Fibroblast of lung (primary cell): ENCODE measurements around the gene ASZ1.

Source experiments
- CTCF ChIP-seq, 2 donors: IDR thresholded peaks in 1 of 2; conservative IDR thresholded peaks in 1 of 2; 1 replicate in 1 of 2; 2 replicates in 1 of 2; pipeline ENCODE4 v1.5.1; 2011 to 2012; ENCODE audit warnings: low read length in 2 of 2, control low read depth in 1 of 2, inconsistent platforms in 1 of 2, low read depth in 1 of 2, mild to moderate bottlenecking in 1 of 2
- EZH2 ChIP-seq: IDR thresholded peaks from 2 replicates; pipeline ENCODE4 v1.5.1; 2012; ENCODE audit warnings: low read length, control low read depth, mild to moderate bottlenecking; ENCODE audit errors: missing control alignments

DNA sequence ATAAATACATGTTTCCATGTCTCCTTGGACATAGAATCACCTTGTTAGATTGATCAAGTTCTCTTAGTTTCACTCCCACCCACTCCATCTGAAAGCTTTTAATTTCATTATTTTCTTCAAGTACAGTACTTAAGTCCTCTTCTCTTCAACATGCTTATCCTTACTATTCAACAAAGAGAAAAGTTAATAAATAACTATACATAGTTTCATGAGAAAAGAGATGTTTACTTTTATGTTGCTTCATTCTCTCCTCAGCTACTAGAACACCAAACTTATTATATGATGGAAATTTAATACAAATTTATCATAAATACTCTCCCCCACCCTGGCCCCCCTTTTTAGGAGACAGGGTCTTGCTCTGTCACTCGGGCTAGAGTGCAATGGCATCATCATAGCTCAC lies 33.5 kb downstream of the ASZ1 start:
- TF ChIP-seq CTCF (conservative IDR thresholded peaks at IDR 0.05 in 1 of 2, IDR thresholded peaks at IDR 0.05 in 1 of 2; ENCODE audit: low read depth in 1 of 2, low read length in 2 of 2) (no peak), EZH2 (no peak)
